H1 (cell line): ENCODE data around the gene RNF146. TPM values are rescaled to one million over a fixed set of nuclear protein-coding genes. Genes with fewer than 3 reads are reported as not detected.

Experiments
- CTCF ChIA-PET: fragments of 300-600 bp; sonication (Branson Sonifier 250); formaldehyde crosslinking; loops from one replicate; lab custom pipeline; 2021; ENCODE audit not compliant: partially characterized antibody; lab: Charles Lee
- POLR2A ChIA-PET: fragments of 300-600 bp; sonication (Branson Sonifier 250); formaldehyde crosslinking; loops from one replicate; lab custom pipeline; 2021; ENCODE audit warnings: inconsistent platforms; ENCODE audit not compliant: partially characterized antibody; lab: Charles Lee
- DNase-seq, 2 experiments: peaks; one replicate each; pipeline versions ENCODE4 v3.0.0 to v3.0.0-alpha.2; 2010 to 2022; ENCODE audit warnings: low spot score in 2 of 2, low read depth in 1 of 2, mixed read lengths in 1 of 2
- FAIRE-seq: peaks from 2 replicates; lab custom pipeline; 2011; peaks lifted over from hg19 to GRCh38; lab: Jason Lieb, UNC
- H2AFZ ChIP-seq: 2 replicates; pipeline ENCODE4 v1.8.1; 2012; ENCODE audit warnings: low read length, inconsistent platforms
- H2AK5ac ChIP-seq: 2 replicates; pipeline ENCODE4 v1.6.1; 2013; ENCODE audit warnings: low read depth, low read length
- H2BK120ac ChIP-seq: replicated peaks from 2 replicates; pipeline ENCODE3; 2013; ENCODE audit warnings: low read depth, low read length, inconsistent platforms
- H2BK12ac ChIP-seq: 2 replicates; pipeline ENCODE4 v1.6.1; 2013; ENCODE audit warnings: low read depth, low read length
- H2BK15ac ChIP-seq: 2 replicates; pipeline ENCODE4 v1.6.1; 2013; ENCODE audit warnings: low read length
- H2BK20ac ChIP-seq: 2 replicates; pipeline ENCODE4 v1.6.1; 2013; ENCODE audit warnings: low read length
- H2BK5ac ChIP-seq: 2 replicates; pipeline ENCODE4 v1.6.1; 2013; ENCODE audit warnings: low read depth, low read length
- H3K14ac ChIP-seq: 2 replicates; pipeline ENCODE4 v1.6.1; 2013; ENCODE audit warnings: inconsistent platforms; ENCODE audit not compliant: insufficient read length
- H3K18ac ChIP-seq: 2 replicates; pipeline ENCODE4 v1.6.1; 2013; ENCODE audit warnings: low read length; ENCODE audit errors: extremely low read depth
- H3K23ac ChIP-seq: 2 replicates; pipeline ENCODE4 v1.6.1; 2013; ENCODE audit warnings: inconsistent platforms; ENCODE audit not compliant: insufficient read length
- H3K23me2 ChIP-seq: 2 replicates; pipeline ENCODE4 v1.6.1; 2013; ENCODE audit warnings: low read depth, low read length
- H3K27ac ChIP-seq: 2 replicates; pipeline ENCODE4 v1.6.1; 2011; ENCODE audit warnings: low read depth, low read length, inconsistent platforms
- H3K27me3 ChIP-seq, 4 experiments: replicated peaks in 1 of 4; 1 replicate in 1 of 4; 2 replicates in 3 of 4; pipeline versions ENCODE4 v1.6.1 to v1.8.1; 2011 to 2013; ENCODE audit warnings: low read length in 3 of 4, mild to moderate bottlenecking in 3 of 4, inconsistent platforms in 2 of 4, mixed read lengths in 2 of 4, moderate library complexity in 1 of 4; ENCODE audit not compliant: control insufficient read depth in 3 of 4, insufficient read depth in 3 of 4; ENCODE audit errors: extremely low read depth in 1 of 4
- H3K36me3 ChIP-seq, 4 experiments: 2 replicates each; pipeline versions ENCODE4 v1.6.1 to v1.8.1; 2011 to 2013; ENCODE audit warnings: mild to moderate bottlenecking in 4 of 4, low read length in 3 of 4, moderate library complexity in 2 of 4, control low read depth in 1 of 4, inconsistent platforms in 1 of 4; ENCODE audit not compliant: insufficient read depth in 4 of 4, control insufficient read depth in 2 of 4
- H3K4ac ChIP-seq: replicated peaks from 2 replicates; pipeline ENCODE3; 2013; ENCODE audit warnings: low read length, low read depth, mixed read lengths, inconsistent platforms; ENCODE audit not compliant: insufficient read length
- H3K4me1 ChIP-seq, 4 experiments: replicated peaks in 1 of 4; 1 replicate in 1 of 4; 2 replicates in 3 of 4; pipeline versions ENCODE4 v1.6.1 to v1.8.1; 2011 to 2013; ENCODE audit warnings: low read length in 3 of 4, inconsistent platforms in 2 of 4, mixed read lengths in 1 of 4; ENCODE audit not compliant: insufficient read depth in 4 of 4, control insufficient read depth in 3 of 4
- H3K4me2 ChIP-seq, 2 experiments: 2 replicates each; pipeline versions ENCODE4 v1.6.1 to v1.8.1; 2011 to 2013; ENCODE audit warnings: low read depth in 2 of 2, low read length in 2 of 2, control low read depth in 1 of 2, inconsistent platforms in 1 of 2, mild to moderate bottlenecking in 1 of 2; ENCODE audit not compliant: insufficient read depth in 1 of 2
- H3K4me3 ChIP-seq, 4 experiments: fragments of 200-600, 300-600 bp in 1 of 4; sonication (generic), shearing (Covaris generic), sonication (Bioruptor Twin) in 1 of 4; 2 replicates each; pipeline versions ENCODE4 v1.5.1 to v1.8.1; 2011 to 2016; ENCODE audit warnings: low read length in 4 of 4, low read depth in 3 of 4, control low read depth in 2 of 4, inconsistent platforms in 2 of 4, mild to moderate bottlenecking in 2 of 4, mixed read lengths in 1 of 4, moderate library complexity in 1 of 4; ENCODE audit not compliant: insufficient read depth in 2 of 4; ENCODE audit errors: extremely low read depth in 1 of 4
- H3K56ac ChIP-seq: replicated peaks from 2 replicates; pipeline ENCODE3; 2013; ENCODE audit warnings: low read depth, mild to moderate bottlenecking, mixed read lengths, low read length, inconsistent platforms; ENCODE audit not compliant: insufficient read length
- H3K79me1 ChIP-seq: 2 replicates; pipeline ENCODE4 v1.6.1; 2013; ENCODE audit warnings: low read depth, low read length, control low read depth
- H3K79me2 ChIP-seq, 2 experiments: 2 replicates each; pipeline versions ENCODE4 v1.6.1 to v1.8.1; 2012 to 2013; ENCODE audit warnings: low read length in 2 of 2, mild to moderate bottlenecking in 2 of 2, inconsistent platforms in 1 of 2; ENCODE audit not compliant: insufficient read depth in 2 of 2, control insufficient read depth in 1 of 2
- H3K9ac ChIP-seq, 4 experiments: replicated peaks in 1 of 4; 1 replicate in 1 of 4; 2 replicates in 3 of 4; pipeline versions ENCODE4 v1.6.1 to v1.8.1; 2011 to 2013; ENCODE audit warnings: low read depth in 3 of 4, low read length in 3 of 4, control low read depth in 2 of 4, mild to moderate bottlenecking in 2 of 4, moderate library complexity in 2 of 4, inconsistent platforms in 1 of 4; ENCODE audit errors: extremely low read depth in 1 of 4
- H3K9me3 ChIP-seq, 2 experiments: 2 replicates each; pipeline versions ENCODE4 v1.6.1 to v1.8.1; 2012 to 2013; ENCODE audit warnings: mild to moderate bottlenecking in 2 of 2, moderate library complexity in 2 of 2, control low read depth in 1 of 2, inconsistent platforms in 1 of 2, low read depth in 1 of 2, low read length in 1 of 2, mixed read lengths in 1 of 2; ENCODE audit not compliant: insufficient read depth in 2 of 2
- H4K20me1 ChIP-seq, 2 experiments: replicated peaks in 1 of 2; 2 replicates each; pipeline versions ENCODE3 to v1.8.1; 2011 to 2013; ENCODE audit warnings: inconsistent platforms in 2 of 2, low read length in 2 of 2, mild to moderate bottlenecking in 1 of 2; ENCODE audit not compliant: insufficient read depth in 2 of 2, control insufficient read depth in 1 of 2
- H4K5ac ChIP-seq: 2 replicates; pipeline ENCODE4 v1.6.1; 2013; ENCODE audit warnings: low read length, low read depth, mixed read lengths, inconsistent platforms; ENCODE audit not compliant: insufficient read length
- H4K8ac ChIP-seq: 2 replicates; pipeline ENCODE4 v1.8.0; 2013; ENCODE audit warnings: mild to moderate bottlenecking, moderate library complexity, low read length, inconsistent platforms; ENCODE audit not compliant: insufficient read depth; ENCODE audit errors: extremely low read depth
- H4K91ac ChIP-seq: replicated peaks from 2 replicates; pipeline ENCODE3; 2013; ENCODE audit warnings: low read length, mixed read lengths, inconsistent platforms; ENCODE audit not compliant: insufficient read length
- ASH2L ChIP-seq: fragments of 200-600, 300-600 bp; sonication (generic); IDR thresholded peaks from one replicate; pipeline ENCODE4 v1.7.1; 2017; ENCODE audit warnings: low read length
- BACH1 ChIP-seq: IDR thresholded peaks from 2 replicates; pipeline ENCODE4 v1.6.1; 2012; ENCODE audit warnings: low read length, improper control_type of control experiment
- CHD1 ChIP-seq: IDR thresholded peaks from 2 replicates; pipeline ENCODE4 v1.6.1; 2012; ENCODE audit warnings: low read depth, low read length, improper control_type of control experiment
- GTF2F1 ChIP-seq: IDR thresholded peaks from 2 replicates; pipeline ENCODE4 v1.6.1; 2012; ENCODE audit warnings: low read depth, low read length, improper control_type of control experiment, borderline replicate concordance
- POLR2A ChIP-seq, 2 experiments: IDR thresholded peaks; 1 replicate in 1 of 2; 2 replicates in 1 of 2; pipeline ENCODE4 v1.6.1; 2011; ENCODE audit warnings: low read depth in 2 of 2, low read length in 2 of 2, mild to moderate bottlenecking in 2 of 2; ENCODE audit errors: control extremely low read depth in 1 of 2
- POU5F1 ChIP-seq: IDR thresholded peaks from 2 replicates; pipeline ENCODE4 v1.6.1; 2011; ENCODE audit warnings: low read depth, mild to moderate bottlenecking, low read length, moderate library complexity
- RFX5 ChIP-seq: IDR thresholded peaks from 2 replicates; pipeline ENCODE4 v1.6.1; 2011; ENCODE audit warnings: low read depth, low read length, improper control_type of control experiment, borderline replicate concordance
- SAP30 ChIP-seq: fragments of 300-600 bp; sonication (generic); IDR thresholded peaks from 2 replicates; pipeline ENCODE4 v1.7.1; 2012; ENCODE audit warnings: low read length, moderate library complexity, mild to moderate bottlenecking, inconsistent platforms; ENCODE audit not compliant: insufficient read depth, insufficient replicate concordance
- SP1 ChIP-seq: IDR thresholded peaks from 2 replicates; pipeline ENCODE4 v1.6.1; 2011; ENCODE audit warnings: low read depth, low read length
- SRF ChIP-seq: IDR thresholded peaks from 2 replicates; pipeline ENCODE4 v1.6.1; 2011; ENCODE audit warnings: mild to moderate bottlenecking, low read depth, low read length, moderate library complexity
- WGBS, 2 experiments: shearing (Covaris generic) in 1 of 2; methylation state at CpG; one replicate each; pipeline versions ENCODE4 v1.1.6 to v1.1.7; 2013 to 2015; ENCODE audit warnings: low lambda C conversion rate in 2 of 2, mixed read lengths in 2 of 2, inconsistent platforms in 1 of 2, low coverage in 1 of 2, missing lambda C conversion rate in 1 of 2; ENCODE audit not compliant: insufficient replicate concordance in 2 of 2, insufficient coverage in 1 of 2, insufficient read length in 1 of 2; ENCODE audit errors: extremely low coverage in 1 of 2, missing lambda C conversion rate in 1 of 2; 5-methylcytosine and 5-hydroxymethylcytosine counted together
- polyA plus RNA-seq, 7 experiments: library from polyadenylated mRNA; depleted of rRNA in 3 of 7; stranded (reverse) in 5 of 7; unstranded in 2 of 7; fragments of >200 nt in 5 of 7; fragments of 200-250 nt in 2 of 7; gene quantifications; 1 replicate in 5 of 7; 2 replicates in 1 of 7; 4 replicates in 1 of 7; pipeline versions ENCODE4 v1.2.1 to v1.2.3, GENCODE V29; 2011 to 2013; ENCODE audit warnings: missing spikeins in 2 of 7, mixed read lengths in 2 of 7
- total RNA-seq: library from RNA; stranded (reverse); fragmentation: NEBNext Ultra II Directional; extraction: Animal tissue kit (Norgen Biotek cat#: 25700); gene quantifications from 2 replicates; pipeline ENCODE4 v1.2.1, GENCODE V29; 2021
- TF ChIP-seq, protein P1 (sequence below): IDR thresholded peaks from 2 replicates; pipeline ENCODE4 v1.6.1; 2012; ENCODE audit warnings: inconsistent platforms
- TF ChIP-seq, protein P2 (sequence below): IDR thresholded peaks from 2 replicates; pipeline ENCODE4 v1.6.1; 2012; ENCODE audit warnings: low read length, inconsistent platforms

Gene RNF146
- total and polyA plus RNA-seq, 2 of the 8 experiments (the other 6 are each of a cell fraction or from before 2014, with no cell fraction given) = 16.1 to 30.8 TPM

DNA sequence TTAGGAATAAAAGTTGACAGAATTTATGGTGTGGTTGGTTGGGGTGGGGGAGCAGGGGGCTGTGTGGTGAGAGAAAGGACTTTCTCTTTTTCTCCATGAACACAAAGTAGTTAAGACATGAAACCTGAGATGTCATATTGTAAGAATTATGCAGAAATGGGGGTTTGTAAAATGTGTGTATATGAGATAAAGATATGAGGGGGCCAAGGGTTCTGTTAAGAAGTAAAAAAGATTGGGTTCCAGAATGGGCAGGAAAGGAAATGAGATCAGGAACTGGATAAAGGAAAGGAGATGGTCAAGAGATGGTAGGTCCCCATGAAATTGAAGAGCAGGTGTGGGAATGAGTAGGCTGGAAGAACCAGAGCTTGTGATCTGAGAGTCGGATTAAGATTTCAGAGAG is 9.7 kb downstream of the RNF146 start:
- Histone ChIP-seq H3K27ac (no peak overlapping the region), H4K20me1 (peaks cover 9 to 19% of the 10 kb centered on the region in 2 experiments), H2BK20ac (no peak overlapping the region), H3K23ac (no peak overlapping the region), H2BK5ac (no peak overlapping the region), H4K5ac (no peak overlapping the region), H3K36me3 (peaks cover 0 to 15% (median under 1%) of the 10 kb centered on the region in 4 experiments; a peak in 2 of 8 replicates), H3K9me3 (no peaks in the 10 kb centered on the region), H2BK15ac (no peak overlapping the region), H3K18ac (no peak overlapping the region), H3K4me1 (no peaks in the 10 kb centered on the region; a peak in 1 of 7 replicates), H3K79me1 (peaks cover 7% of the 10 kb centered on the region), H3K23me2 (no peaks in the 10 kb centered on the region), H3K4ac (no peak overlapping the region), H4K91ac (no peak overlapping the region), H2AK5ac (no peak overlapping the region), H2AFZ (no peak overlapping the region), H3K9ac (no peak overlapping the region), H2BK120ac (no peak overlapping the region), H3K4me3 (no peak overlapping the region), H3K4me2 (no peak overlapping the region), H3K27me3 (no peaks in the 10 kb centered on the region), H3K79me2 (peaks cover 3 to 88% of the 10 kb centered on the region in 2 experiments; a peak in 3 of 4 replicates), H3K56ac (no peak overlapping the region), H4K8ac (no peak overlapping the region), H3K14ac (no peak overlapping the region), H2BK12ac (no peak overlapping the region)
- 100% methylated on average over 1 of the region's 1 CpG; no CpG with 5 or more reads in 1 of the 2 experiments for WGBS, 2 experiments
- DNase-seq (no peak), FAIRE-seq (no peak)
- CTCF ChIA-PET = interaction anchor here (1.1 to 1.7 kb wide), 3 partner anchors 25 to 90 kb away, joined by 4 to 7 read pairs (median 5); no protein-coding TSS in a partner anchor
- POLR2A ChIA-PET = interaction anchor here (1.1 to 4.1 kb wide), 4 partner anchors 9 to 22 kb away, joined by 3 to 16 read pairs (median 5); partner anchors contain the start of gene RNF146
- TF ChIP-seq SRF (no peak), GTF2F1 (no peak), POU5F1 (no peak), BACH1 (no peak), ASH2L (no peak), SAP30 (no peak), CHD1 (no peak), POLR2A (IDR thresholded peaks at IDR 0.05; ENCODE audit: control extremely low read depth in 1 of 2, low read depth in 2 of 2, low read length in 2 of 2) (no peak), SP1 (no peak), RFX5 (no peak)
- TF ChIP-seq, protein P1, sequence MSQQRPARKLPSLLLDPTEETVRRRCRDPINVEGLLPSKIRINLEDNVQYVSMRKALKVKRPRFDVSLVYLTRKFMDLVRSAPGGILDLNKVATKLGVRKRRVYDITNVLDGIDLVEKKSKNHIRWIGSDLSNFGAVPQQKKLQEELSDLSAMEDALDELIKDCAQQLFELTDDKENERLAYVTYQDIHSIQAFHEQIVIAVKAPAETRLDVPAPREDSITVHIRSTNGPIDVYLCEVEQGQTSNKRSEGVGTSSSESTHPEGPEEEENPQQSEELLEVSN = no peak
- TF ChIP-seq, protein P2, sequence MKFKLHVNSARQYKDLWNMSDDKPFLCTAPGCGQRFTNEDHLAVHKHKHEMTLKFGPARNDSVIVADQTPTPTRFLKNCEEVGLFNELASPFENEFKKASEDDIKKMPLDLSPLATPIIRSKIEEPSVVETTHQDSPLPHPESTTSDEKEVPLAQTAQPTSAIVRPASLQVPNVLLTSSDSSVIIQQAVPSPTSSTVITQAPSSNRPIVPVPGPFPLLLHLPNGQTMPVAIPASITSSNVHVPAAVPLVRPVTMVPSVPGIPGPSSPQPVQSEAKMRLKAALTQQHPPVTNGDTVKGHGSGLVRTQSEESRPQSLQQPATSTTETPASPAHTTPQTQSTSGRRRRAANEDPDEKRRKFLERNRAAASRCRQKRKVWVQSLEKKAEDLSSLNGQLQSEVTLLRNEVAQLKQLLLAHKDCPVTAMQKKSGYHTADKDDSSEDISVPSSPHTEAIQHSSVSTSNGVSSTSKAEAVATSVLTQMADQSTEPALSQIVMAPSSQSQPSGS = no peak
